Measurements from ENCODE around the gene ZBTB1.
"Not testable (repeated sequence)": the region's sequence is repeated elsewhere in the genome, so short reads cannot be mapped to it uniquely, and the experiment has no call there.

ZBTB1 gene

DNA sequence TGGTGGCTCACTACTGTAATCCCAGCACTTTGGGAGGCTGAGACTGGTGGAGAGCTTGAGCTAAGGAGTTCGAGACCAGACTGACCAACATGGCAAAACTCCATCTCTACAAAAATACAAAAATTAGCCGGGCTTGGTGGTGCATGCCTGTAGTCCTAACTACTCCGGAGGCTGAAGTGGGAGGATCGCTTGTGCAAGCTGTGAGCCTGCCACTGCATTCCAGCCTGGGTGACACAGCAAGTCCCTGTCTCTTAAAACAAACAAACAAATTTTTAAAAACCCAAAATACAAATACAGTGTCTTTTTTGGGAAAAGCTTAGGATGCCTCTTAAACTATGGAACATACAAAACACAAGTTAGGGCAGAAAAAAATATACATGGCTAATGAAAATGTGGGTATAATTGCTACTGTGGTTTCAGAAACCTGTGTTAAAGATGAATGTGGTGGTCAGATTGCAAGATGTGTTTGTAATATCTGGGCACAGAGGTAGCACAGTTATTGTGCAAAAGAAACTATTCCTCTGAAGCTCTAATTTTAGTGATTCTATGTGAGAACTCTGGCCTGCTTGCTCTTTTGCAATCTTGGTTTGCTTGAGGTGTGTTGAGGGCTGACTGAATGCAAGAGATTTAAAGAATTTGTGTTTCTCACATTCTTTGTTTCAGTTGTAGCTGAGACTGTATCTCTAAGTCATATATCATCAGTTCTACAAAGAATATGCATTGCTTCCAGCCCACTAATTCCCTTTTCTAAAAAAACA is 32.1 kb downstream of the ZBTB1 start:
- DNase-seq = no peak

DNA sequence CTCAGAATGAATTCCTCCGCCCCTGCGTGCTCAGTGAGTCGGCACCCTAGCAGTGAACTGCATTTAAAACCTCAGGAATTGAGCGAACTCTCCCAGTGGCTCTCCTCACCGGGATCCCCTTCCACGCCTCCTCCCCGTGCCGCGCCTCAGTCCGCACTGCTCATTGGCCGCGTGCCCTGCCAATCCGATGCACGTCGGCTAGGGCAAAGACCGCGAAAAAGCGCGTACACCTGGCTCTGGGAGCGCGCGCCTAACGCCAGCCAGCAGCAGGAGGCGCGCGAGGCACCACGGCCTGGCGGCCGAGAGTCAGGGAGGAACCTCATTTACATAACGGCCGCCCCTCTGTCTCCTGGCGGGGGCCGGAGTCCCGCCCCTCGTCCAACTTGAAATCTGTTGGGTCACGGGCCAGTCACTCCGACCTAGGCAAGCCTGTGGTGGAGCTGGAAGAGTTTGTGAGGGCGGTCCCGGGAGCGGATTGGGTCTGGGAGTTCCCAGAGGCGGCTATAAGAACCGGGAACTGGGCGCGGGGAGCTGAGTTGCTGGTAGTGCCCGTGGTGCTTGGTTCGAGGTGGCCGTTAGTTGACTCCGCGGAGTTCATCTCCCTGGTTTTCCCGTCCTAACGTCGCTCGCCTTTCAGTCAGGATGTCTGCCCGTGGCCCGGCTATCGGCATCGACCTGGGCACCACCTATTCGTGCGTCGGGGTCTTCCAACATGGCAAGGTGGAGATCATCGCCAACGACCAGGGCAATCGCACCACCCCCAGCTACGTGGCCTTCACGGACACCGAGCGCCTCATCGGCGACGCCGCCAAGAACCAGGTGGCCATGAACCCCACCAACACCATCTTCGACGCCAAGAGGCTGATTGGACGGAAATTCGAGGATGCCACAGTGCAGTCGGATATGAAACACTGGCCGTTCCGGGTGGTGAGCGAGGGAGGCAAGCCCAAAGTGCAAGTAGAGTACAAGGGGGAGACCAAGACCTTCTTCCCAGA is 35.9 kb downstream of the ZBTB1 start, which contains the start of gene HSPA2:
Gene HSPA2 (plus strand): TSS at position 534 of the 995 bp plus-strand sequence. CDS start 109 bp downstream, at position 643.
- DNase-seq = peak; percentile 96

- DNase-seq = no peak
Measured at GRCh38 chr14:64541261-64541971, 36.8 kb downstream of the ZBTB1 start.

GRCh38 chr14:64541972-64542835 is 37.6 kb downstream of the ZBTB1 start:
- no peak for DNase-seq

DNA sequence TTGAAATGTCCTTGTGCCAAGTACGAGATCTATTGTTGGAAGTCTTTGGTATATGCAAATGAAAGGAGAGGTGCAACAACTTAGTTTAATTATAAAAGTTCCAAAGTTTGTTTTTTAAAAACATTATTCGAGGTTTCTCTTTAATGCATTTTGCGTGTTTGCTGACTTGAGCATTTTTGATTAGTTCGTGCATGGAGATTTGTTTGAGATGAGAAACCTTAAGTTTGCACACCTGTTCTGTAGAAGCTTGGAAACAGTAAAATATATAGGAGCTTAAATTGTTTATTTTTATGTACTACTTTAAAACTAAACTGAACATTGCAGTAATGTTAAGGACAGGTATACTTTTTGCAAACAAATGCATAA is 38.2 kb downstream of the ZBTB1 start:
- DNase-seq = no peak

DNA sequence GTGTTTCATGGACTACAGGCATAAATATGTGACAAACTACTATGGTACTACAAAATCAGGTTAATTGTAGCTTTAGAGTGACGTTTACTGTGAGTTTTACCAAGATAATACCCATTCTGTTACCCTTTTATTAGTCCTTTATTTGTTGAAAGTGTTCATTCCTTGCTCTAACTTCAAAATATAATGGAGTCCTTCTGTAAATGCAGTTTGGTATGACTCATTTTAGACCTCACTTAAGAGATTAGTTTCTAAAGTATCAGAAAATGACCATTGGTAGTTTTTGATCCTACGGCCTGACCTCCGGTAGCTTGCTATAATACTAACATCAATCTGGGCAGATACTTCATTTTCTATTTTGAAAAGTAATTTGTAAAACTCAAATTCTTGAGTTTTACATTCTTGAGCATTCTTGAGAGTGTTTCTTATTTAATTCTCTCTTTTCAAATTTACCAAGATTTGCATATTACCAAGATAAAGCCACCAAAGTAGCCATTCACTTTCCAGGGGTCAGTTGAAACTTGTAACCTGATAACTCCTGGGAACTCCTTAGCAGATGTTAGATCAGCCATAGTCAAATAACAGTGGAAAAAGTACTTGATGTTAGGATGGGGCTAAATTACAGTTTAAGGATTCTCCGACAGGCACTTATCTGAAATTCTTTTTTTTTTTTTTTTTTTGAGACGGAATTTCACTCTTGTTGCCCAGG is 40.2 kb downstream of the ZBTB1 start:
- DNase-seq = no peak

DNA sequence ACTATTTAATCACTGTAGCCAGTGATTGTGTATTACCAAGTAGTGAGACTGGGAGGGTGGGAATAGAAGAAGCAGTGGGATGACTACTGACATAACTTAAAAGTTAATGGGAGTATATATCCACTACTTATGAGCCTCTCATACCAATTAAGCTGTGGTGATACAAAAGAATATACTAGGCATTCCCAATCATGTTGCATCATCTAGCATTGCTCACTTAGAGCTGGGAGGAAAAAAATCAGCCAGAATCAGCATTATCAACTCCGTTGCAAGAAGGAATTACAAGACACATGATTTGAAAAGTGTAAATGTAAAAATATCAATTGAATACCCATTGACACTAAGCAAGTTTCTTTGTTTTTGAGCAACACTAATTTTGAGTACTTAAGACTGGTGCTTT is 44.4 kb downstream of the ZBTB1 start:
- no peak for DNase-seq

- peak; percentile 23 for DNase-seq
Measured at GRCh38 chr14:64549791-64550620, 45.4 kb downstream of the ZBTB1 start, which contains the start of gene PPP1R36. PPP1R36 (plus strand) TSS chr14:64549961; CDS start chr14:64549998, 37 bp downstream.

DNA sequence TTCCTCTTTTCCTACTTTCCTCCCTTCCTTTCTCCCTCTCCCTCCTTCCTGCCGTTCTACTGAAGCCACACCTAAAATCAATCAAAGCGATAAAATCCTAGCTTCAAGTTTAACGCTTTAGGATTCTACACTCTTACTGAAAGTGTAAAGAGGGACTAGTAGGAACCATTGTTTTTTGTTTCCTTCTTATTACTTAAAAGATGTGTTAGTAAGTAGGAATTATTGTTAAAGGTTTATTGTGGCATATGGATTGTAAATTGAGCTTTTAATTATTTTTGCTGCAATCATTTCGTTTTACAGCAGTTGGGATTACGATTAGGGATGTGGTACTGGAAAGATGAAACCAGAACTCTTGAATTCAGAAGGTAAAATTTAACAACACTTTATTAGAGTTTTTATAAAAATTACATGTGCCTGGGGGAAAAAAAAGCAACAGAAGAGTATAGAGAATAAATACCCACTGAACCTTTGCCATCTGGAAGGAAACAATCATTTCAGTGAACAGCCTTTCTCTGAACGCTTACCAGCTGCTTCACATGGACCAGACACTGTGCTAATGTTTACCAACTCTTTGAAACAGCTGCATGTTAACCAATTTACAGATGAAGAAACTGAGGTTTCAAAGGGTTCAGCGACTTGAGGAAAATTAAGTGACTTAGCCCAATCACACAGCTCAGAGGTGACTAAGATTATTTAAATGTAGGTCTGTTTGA is 46.2 kb downstream of the ZBTB1 start:
- no peak for DNase-seq

DNA sequence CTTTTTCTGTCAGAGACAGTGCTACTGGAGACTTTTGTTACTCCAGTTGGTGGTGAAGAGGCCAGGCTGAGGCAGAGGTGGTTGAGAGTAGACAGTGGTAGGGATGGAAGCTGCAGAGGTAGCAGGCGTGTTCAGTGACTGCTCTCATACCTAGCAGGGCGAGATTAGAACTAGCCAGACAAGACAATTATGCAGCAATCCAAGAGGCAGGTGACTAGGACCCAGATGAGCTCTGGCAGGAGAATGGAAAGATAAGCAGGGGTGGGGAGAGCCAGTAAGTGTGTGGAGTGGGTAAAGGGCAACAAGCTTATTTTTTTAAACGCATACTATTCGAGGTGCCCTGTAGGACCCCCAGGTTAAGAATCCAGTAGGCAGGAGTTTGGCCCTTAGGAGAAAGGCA is 50.0 kb downstream of the ZBTB1 start:
- no peak for DNase-seq

DNA sequence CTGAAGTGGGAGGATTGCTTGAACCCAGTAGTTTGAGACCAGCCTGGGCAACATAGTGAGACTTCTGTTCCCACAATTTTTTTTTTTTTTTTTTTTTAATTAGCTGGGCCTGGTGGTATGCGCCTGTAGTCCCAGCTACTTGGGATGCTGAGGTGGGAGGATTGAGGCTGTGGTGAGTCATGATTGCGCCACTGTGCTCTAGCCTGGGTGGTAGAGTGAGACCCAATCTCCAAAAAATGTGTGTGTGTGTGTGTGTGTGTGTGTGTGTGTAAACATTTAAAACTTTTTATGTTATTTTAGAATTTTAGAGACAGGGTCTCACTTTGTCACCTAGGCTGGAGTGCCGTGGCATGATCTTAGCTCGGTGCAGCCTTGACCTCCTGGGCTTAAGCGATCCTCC is 52.0 kb downstream of the ZBTB1 start:
- DNase-seq = no peak

GRCh38 chr14:64558216-64558615 is 53.6 kb downstream of the ZBTB1 start:
- not testable (repeated sequence) for DNase-seq

DNA sequence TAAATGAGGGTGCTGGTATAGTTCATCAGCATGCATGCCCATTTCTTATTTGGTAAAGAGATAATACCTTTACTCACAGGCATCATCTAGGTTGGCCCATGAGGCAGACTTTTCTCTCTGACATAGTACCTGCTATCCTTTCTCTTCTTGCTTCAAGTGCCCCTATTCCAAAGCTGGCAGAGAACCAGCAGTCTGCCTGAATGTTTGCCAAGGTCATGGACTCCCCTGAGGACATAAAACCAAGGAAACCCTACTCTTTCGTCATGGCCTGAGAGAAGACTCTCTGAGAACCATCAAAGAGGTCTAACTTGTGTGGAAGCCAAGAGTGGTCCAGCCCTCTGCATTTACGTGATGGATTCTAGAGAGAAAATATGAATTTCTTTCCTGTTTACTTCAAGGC is 57.1 kb downstream of the ZBTB1 start:
- DNase-seq = no peak

DNA sequence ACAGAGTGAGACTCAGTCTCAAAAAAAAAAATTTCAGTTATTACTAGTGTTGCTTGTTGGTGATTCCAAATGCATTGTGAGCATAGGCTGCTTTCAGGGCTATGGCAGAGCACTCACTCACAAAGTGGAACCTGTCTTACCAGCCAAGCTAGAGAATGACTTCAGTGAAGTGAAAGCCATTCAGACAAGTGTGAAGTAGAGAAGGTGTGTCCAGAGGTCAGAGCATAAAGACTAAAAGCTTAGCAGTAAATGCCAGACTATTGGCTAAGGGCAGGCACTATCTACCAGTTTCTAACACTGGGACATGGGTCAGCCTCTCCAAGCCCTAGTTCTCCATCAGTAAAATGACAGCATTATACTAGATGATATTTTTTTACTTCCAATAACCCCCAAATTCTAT is 57.9 kb downstream of the ZBTB1 start:
- DNase-seq = no peak

GRCh38 chr14:64563696-64564095 is 59.1 kb downstream of the ZBTB1 start:
- no peak for DNase-seq

- no peak for DNase-seq
Measured at GRCh38 chr14:64566651-64567122, 62.1 kb downstream of the ZBTB1 start.

DNA sequence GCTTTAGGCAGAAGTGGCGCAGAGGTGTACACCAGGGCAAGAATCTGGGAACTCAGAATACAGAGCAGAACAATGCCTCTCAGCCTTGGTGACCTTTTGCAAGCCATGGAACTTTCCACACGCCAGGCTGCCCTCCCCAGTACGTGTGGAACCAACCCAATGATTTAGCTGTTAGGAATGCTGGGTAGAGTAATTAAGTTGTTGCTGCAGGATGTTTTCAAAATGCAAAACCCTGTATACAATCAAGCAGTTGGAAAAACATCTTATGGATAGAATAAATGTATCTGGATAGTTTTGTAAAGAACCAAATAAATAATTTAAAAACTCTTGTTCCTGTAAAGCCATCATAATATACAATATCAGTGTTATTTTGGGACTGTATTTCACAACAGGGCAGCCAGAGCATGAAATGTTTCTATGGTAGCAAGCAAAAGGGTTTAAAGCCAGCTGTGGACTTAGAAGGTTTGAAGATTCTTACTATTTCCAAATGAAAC is 64.6 kb downstream of the ZBTB1 start:
- DNase-seq = no peak

DNA sequence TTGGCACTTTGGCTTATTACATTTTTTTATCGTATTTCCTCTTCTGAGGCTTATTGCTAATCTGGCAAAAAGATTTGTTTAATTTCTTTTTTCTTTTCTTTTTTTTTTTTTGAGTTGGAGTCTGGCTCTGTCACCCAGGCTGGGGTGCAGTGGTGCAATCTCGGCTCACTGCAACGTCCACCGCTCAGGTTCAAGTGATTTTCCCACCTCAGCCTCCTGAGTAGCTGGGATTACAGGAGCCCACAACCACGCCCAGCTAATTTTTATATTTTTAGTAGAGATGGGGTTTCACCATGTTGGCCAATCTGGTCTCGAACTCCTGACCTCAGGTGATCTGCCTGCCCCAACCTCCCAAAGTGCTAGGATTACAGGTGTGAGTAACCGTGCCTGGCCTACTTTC is 65.1 kb downstream of the ZBTB1 start:
- not testable (repeated sequence) for DNase-seq

DNA sequence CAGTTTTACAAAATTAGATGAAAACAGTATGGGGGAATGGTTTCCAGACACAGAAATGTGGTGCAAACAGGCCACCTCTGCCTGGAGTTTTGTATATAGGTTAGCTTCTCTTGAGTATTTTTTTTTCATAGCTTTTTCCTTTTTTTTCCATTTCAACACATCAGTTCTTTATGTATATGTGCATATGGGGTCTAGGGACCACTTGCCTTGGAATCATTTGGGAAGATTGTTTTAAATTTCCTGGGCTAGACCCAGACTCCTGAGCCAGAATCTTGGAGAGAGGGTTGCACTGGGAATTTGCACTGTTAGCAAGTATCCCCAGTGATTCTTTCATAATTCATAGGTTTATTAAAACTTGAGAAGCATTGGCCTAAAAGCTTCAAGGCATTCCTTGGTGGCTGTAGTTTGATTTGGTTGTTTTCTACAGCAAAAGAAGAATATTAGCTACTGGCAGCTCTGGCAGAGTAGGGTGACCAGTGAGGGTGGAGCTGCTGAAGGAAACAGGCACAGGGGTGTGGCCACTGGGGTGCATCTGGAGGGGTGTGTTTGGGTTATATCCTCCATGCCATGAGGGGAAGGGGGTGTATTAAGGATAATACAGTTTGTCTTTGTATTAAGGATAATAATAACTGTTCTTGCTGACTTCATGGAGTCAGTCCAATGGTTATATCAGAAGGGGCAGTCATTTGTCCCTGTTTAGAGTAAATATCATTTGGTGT is 68.0 kb downstream of the ZBTB1 start:
- no peak for DNase-seq
